ENCODE measurements around the gene PLPPR4. TPM values are rescaled to one million over a fixed set of nuclear protein-coding genes. Genes with fewer than 3 reads are reported as not detected.

Gene PLPPR4
- total and polyA plus RNA-seq, 7 donors, result 0.31 to 1.9 (median 0.71) TPM; not detected in 2

DNA sequence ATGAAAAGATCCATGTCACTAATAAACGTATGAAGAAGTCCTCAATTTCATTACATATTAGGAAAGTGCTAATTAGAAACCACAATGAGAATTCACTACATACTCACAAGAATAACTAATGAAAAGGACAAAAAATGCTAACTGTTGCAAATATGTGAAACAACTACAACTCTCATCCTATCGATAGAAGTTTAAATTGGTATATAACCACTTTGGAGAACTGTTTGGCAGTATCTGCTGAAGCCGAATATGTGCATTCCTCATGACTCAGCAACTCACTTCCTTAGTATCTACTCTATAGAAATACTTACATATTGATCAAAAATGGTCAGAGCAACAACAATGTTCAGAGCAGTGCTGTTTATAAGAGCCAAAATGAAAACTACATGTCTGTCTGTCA lies 66.8 kb downstream of the PLPPR4 start:
- WGBS, 2 donors, result 62 to 82% methylated on average over 3 of the region's 3 CpGs
- no peaks in the 10 kb centered on the region for H3K9me3 ChIP-seq
- TF ChIP-seq POLR2A (IDR thresholded peaks at IDR 0.05), result no peak
- no peak for TF ChIP-seq EP300 (IDR thresholded peaks at IDR 0.05)
- TF ChIP-seq CTCF (IDR thresholded peaks at IDR 0.05), result no peak
- no peak for TF ChIP-seq POLR2AphosphoS5 (IDR thresholded peaks at IDR 0.05)
- no peak overlapping the region for H3K4me3 ChIP-seq
- intact Hi-C loops (cut with DNase I), result no loop called here
- no peak for DNase-seq
- no peaks in the 10 kb centered on the region for H3K4me1 ChIP-seq
- no peaks in the 10 kb centered on the region for H3K36me3 ChIP-seq
- no peaks in the 10 kb centered on the region for H3K27me3 ChIP-seq
- no peak overlapping the region for H3K27ac ChIP-seq

- WGBS, 2 donors, result 49 to 68% methylated on average over 2 of the region's 2 CpGs
- Histone ChIP-seq H3K27ac (no peak overlapping the region), H3K9me3 (no peaks in the 10 kb centered on the region), H3K27me3 (no peaks in the 10 kb centered on the region), H3K4me3 (no peak overlapping the region), H3K4me1 (no peaks in the 10 kb centered on the region), H3K36me3 (no peaks in the 10 kb centered on the region)
- intact Hi-C loops (cut with DNase I), result no loop called here
- TF ChIP-seq POLR2A (IDR thresholded peaks at IDR 0.05) (no peak), CTCF (IDR thresholded peaks at IDR 0.05) (no peak), EP300 (IDR thresholded peaks at IDR 0.05) (no peak), POLR2AphosphoS5 (IDR thresholded peaks at IDR 0.05) (no peak)
- DNase-seq, result no peak
These were observed 67.3 kb downstream of the PLPPR4 start for GRCh38 chr1:99331636-99332035.

DNA sequence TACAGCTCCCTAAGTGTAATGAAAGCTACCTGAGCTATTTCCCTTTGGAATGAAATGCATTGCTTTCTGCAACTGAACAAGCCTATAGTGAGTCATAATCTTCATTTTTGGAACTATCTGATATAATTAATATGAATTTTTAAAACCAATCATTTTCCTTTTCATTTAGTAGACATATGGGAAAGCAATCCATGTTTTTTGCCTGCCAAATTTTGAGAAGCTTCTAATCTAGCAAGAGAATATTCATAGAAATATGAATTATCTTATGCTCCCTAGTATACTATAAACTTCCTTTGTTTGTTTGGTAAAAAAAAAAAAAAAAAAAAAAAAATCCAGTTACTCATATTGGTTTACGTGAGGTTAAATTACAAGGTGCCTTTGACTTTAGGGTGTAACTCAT lies 68.3 kb downstream of the PLPPR4 start:
- no peaks in the 10 kb centered on the region for H3K36me3 ChIP-seq
- 41 to 89% methylated on average over 1 of the region's 1 CpG for WGBS, 2 donors
- TF ChIP-seq POLR2AphosphoS5 (IDR thresholded peaks at IDR 0.05), result no peak
- no peaks in the 10 kb centered on the region for H3K4me1 ChIP-seq
- intact Hi-C loops (cut with DNase I), result no loop called here
- no peak for DNase-seq
- H3K9me3 ChIP-seq, result no peaks in the 10 kb centered on the region
- no peaks in the 10 kb centered on the region for H3K27me3 ChIP-seq
- no peak overlapping the region for H3K4me3 ChIP-seq
- H3K27ac ChIP-seq, result no peak overlapping the region

GRCh38 chr1:99334991-99335390 lies 70.7 kb downstream of the PLPPR4 start:
- 14 to 67% methylated on average over 5 of the region's 5 CpGs for WGBS, 2 donors
- Histone ChIP-seq H3K36me3 (no peaks in the 10 kb centered on the region), H3K27ac (no peak overlapping the region), H3K27me3 (no peaks in the 10 kb centered on the region), H3K9me3 (no peaks in the 10 kb centered on the region), H3K4me1 (no peaks in the 10 kb centered on the region), H3K4me3 (no peak overlapping the region)
- TF ChIP-seq POLR2A (IDR thresholded peaks at IDR 0.05) (no peak), POLR2AphosphoS5 (IDR thresholded peaks at IDR 0.05) (no peak), EP300 (IDR thresholded peaks at IDR 0.05) (no peak), CTCF (IDR thresholded peaks at IDR 0.05) (no peak)
- no peak for DNase-seq
- intact Hi-C loops (cut with DNase I), result no loop called here

- H3K27me3 ChIP-seq, result no peaks in the 10 kb centered on the region
- H3K36me3 ChIP-seq, result no peaks in the 10 kb centered on the region
- intact Hi-C loops (cut with DNase I), result no loop called here
- WGBS, 2 donors, result 72 to 87% methylated on average over 2 of the region's 2 CpGs
- no peaks in the 10 kb centered on the region for H3K9me3 ChIP-seq
- H3K4me3 ChIP-seq, result no peak overlapping the region
- no peak overlapping the region for H3K27ac ChIP-seq
- DNase-seq, result no peak
- TF ChIP-seq POLR2A (IDR thresholded peaks at IDR 0.05) (no peak), CTCF (IDR thresholded peaks at IDR 0.05) (no peak), EP300 (IDR thresholded peaks at IDR 0.05) (no peak), POLR2AphosphoS5 (IDR thresholded peaks at IDR 0.05) (no peak)
- no peaks in the 10 kb centered on the region for H3K4me1 ChIP-seq
These were observed 82.9 kb downstream of the PLPPR4 start for GRCh38 chr1:99347041-99347684.
